ENCODE data around the gene EXOC2.

The EXOC2 gene

DNA sequence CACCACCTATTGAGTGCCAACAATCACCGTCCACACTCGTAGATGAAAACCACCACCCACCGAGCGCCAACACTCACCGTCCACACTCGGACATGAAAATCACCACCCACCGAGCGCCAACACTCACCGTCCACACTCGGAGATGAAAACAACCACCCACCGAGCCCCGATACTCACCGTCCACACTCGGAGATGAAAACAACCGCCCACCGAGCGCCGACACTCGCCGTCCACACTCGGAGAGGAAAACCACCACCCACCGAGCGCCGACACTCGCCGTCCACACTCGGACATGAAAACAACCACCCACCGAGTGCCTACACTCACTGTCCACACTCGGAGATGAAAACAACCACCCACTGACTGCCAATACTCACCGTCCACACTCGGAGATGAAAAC, 172.1 kb downstream of the EXOC2 start:
- no peak for DNase-seq (ENCODE audit: low read depth in 2 of 2)

GRCh38 chr6:518218-518617, 174.7 kb downstream of the EXOC2 start:
- DNase-seq (ENCODE audit: low read depth in 2 of 2) = no peak

GRCh38 chr6:516213-516612, 176.7 kb downstream of the EXOC2 start:
- DNase-seq (ENCODE audit: low read depth in 2 of 2) = no peak

DNA sequence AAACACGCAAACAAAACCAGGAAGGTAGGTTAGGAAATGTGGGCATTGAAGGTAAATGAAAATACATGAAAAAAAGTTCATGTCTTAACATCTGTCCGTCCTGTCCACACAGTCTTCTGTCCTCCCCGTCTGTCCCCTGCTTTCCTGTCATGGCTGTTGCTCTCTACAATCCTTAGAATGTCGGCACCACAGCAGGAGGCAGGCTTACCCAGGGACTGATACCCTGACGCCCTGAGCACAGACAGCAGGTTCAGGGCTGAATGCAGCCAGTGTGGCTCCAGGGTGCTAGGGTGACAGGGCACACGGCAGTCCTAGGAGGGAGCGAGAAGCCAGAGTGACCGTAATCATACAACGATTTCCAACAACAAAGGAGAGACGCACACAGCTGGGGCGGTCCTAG, 177.7 kb downstream of the EXOC2 start:
- no peak for DNase-seq (ENCODE audit: low read depth in 2 of 2)

DNA sequence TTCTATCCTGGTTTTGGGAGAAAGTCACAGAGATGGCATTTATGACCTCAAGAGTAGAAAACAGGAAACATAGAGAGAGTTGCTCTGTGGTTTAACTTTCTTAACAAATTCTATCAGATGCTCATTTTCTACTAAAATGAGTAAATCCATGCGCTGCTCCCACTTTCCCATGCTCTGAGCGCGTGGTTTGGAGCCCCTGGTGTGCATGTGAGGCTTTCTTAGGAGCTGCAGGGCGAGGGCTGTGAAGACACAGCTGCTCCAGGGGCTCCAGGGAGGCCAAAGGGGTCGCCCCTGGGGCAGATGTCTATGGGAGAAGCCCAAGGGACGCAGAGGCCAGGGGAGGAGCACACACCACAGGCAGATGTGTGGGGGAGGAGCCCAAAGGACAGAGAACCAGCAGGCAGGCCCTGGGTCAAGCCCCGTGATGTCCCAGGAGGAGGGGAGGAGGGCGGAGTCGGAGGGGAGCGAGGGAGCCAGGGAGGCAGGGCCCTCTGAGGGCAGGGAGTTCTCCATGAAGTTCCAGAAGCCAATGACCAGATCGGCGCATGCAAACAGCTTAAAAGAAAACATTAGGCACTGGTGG, 178.5 kb downstream of the EXOC2 start:
- DNase-seq (ENCODE audit: low read depth in 2 of 2) = no peak

- DNase-seq (ENCODE audit: low read depth in 2 of 2) = no peak
Observed at GRCh38 chr6:513961-514360, 179.0 kb downstream of the EXOC2 start.

DNA sequence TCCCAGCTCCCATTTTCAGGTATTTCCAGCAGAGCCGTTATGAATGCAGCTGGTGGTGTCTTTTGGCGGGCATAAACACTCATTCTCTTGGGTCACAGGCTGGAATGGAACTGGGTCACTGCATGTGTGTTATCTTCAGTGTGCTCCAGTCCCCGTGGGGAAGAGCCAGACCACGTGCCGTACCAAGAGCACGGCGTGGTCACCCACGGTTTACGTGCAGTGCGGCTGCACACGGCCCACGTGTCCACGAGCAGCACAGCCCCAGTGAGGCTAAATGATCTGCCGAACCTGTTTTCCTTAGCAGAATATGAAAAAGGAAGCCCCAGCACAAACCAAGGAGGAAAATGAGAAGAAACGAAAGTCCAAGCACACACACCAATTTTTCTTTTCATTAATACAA, 179.9 kb downstream of the EXOC2 start:
- no peak for DNase-seq (ENCODE audit: low read depth in 2 of 2)

GRCh38 chr6:511488-512137, 181.3 kb downstream of the EXOC2 start:
- no peak for DNase-seq (ENCODE audit: low read depth in 2 of 2)

- no peak for DNase-seq (ENCODE audit: low read depth in 2 of 2)
Observed at GRCh38 chr6:509676-510075, 183.3 kb downstream of the EXOC2 start.

- DNase-seq (ENCODE audit: low read depth in 2 of 2) = no peak
Observed at GRCh38 chr6:508614-509013, 184.3 kb downstream of the EXOC2 start.

- no peak for DNase-seq (ENCODE audit: low read depth in 2 of 2)
Observed at GRCh38 chr6:508006-508405, 184.9 kb downstream of the EXOC2 start.

GRCh38 chr6:506920-507622, 185.9 kb downstream of the EXOC2 start:
- no peak for DNase-seq (ENCODE audit: low read depth in 2 of 2)

- DNase-seq (ENCODE audit: low read depth in 2 of 2) = peak; percentile 56 to 58
Observed at GRCh38 chr6:506508-506907, 186.4 kb downstream of the EXOC2 start.

- no peak for DNase-seq (ENCODE audit: low read depth in 2 of 2)
Observed at GRCh38 chr6:505374-505773, 187.6 kb downstream of the EXOC2 start.

- no peak for DNase-seq (ENCODE audit: low read depth in 2 of 2)
Observed at GRCh38 chr6:504446-504980, 188.4 kb downstream of the EXOC2 start.

- DNase-seq (ENCODE audit: low read depth in 2 of 2) = no peak
Observed at GRCh38 chr6:503610-504362, 189.2 kb downstream of the EXOC2 start.

GRCh38 chr6:502761-503160, 190.2 kb downstream of the EXOC2 start:
- no peak for DNase-seq (ENCODE audit: low read depth in 2 of 2)

GRCh38 chr6:501891-502601, 190.9 kb downstream of the EXOC2 start:
- DNase-seq (ENCODE audit: low read depth in 2 of 2) = peak; percentile 68 to 75

DNA sequence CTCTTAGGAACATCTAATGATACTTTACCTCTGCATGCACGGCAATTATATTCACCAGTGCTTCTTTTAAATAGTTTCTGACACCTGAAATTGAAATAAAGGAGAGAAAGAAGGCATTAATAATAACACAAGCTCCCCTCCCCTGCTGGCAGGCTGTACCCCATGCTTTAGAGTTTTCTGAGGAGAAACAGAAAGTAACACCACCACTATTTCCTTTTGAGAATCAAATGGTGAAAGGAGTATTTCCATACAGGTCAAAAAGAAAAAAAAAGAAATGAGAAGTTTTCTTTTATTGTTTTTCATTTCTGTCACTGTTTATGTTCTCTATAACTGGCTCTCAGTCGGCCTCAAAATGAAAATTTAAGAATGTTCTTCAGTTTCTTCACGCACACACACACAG, 193.3 kb downstream of the EXOC2 start:
- DNase-seq (ENCODE audit: low read depth in 2 of 2) = no peak

DNA sequence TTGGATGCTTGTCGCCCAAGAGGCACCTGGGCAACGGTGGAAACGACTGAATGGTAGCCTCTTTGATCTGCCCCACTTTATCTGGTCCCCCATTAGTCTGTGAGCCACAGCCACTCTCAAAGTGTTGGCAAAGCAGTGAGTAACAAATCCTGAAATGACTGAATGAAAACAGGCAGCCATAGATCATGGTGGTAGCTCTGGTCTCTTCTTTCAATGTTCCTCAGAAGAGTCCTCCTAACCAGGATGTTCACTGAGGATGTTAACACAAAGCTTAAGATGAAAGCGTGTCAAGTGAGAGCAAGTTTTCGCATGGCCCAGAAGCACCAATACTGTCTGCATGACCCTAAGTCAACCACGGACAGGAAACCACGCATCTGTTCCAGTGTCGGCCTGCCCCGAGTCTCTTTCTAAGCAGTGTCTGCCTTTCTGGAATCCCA, 194.1 kb downstream of the EXOC2 start:
- DNase-seq (ENCODE audit: low read depth in 2 of 2) = peak in 1 of 2 donors; percentile 59

GRCh38 chr6:497258-497657, 195.7 kb downstream of the EXOC2 start:
- no peak for DNase-seq (ENCODE audit: low read depth in 2 of 2)

- no peak for DNase-seq (ENCODE audit: low read depth in 2 of 2)
Observed at GRCh38 chr6:496649-497048, 196.3 kb downstream of the EXOC2 start.
